Activated T-helper 17 cell treated with anti-CD3 and anti-CD28 coated beads, Interleukin-2, amount 50 U/mL, for 72 hours (primary cell): ENCODE results near the gene RASA3. TPM values are rescaled to one million over a fixed set of nuclear protein-coding genes. Genes with fewer than 3 reads are reported as not detected.
"Not testable (repeated sequence)": the region's sequence is repeated elsewhere in the genome, so short reads cannot be mapped to it uniquely, and the experiment has no call there.

Experiments
- ATAC-seq: fragments of 150-1000 bp; cut with Tn5 transposase; replicated peaks from 2 replicates; pipeline ENCODE4 v1.10.0; 2021; ENCODE audit warnings: mild to moderate bottlenecking, moderate library complexity
- H3K27ac Mint-ChIP-seq: one replicate; pipeline ENCODE4 v1.8.0; 2022; ENCODE audit warnings: mixed read lengths
- H3K27me3 Mint-ChIP-seq: one replicate; pipeline ENCODE4 v1.8.0; 2022; ENCODE audit warnings: mixed read lengths
- H3K36me3 Mint-ChIP-seq: one replicate; pipeline ENCODE4 v1.8.0; 2022; ENCODE audit warnings: low read depth, mild to moderate bottlenecking, mixed read lengths
- H3K4me1 Mint-ChIP-seq: one replicate; pipeline ENCODE4 v1.8.0; 2022; ENCODE audit warnings: mixed read lengths
- H3K4me3 Mint-ChIP-seq: one replicate; pipeline ENCODE4 v1.8.0; 2022; ENCODE audit warnings: mild to moderate bottlenecking, mixed read lengths
- H3K9me3 Mint-ChIP-seq: one replicate; pipeline ENCODE4 v1.8.0; 2022; ENCODE audit warnings: mixed read lengths
- total RNA-seq, 2 donors: library from RNA; stranded (reverse); gene quantifications; one replicate each; pipeline ENCODE4 v1.2.3, GENCODE V29; 2022

RASA3 gene
- total RNA-seq, 2 donors from 2014 or later, result 18.4 to 62.5 TPM

- Mint-ChIP-seq H3K9me3 (peaks cover 8% of the 10 kb centered on the region), H3K4me1 (peaks cover 47% of the 10 kb centered on the region), H3K27ac (peak overlapping the region; percentile 96), H3K27me3 (no peaks in the 10 kb centered on the region), H3K36me3 (no peaks in the 10 kb centered on the region), H3K4me3 (peak overlapping the region; percentile 77)
- no peak for ATAC-seq
Measured at GRCh38 chr13:114149774-114150740, 17.6 kb upstream of the RASA3 start.

GRCh38 chr13:114148886-114149285, 16.5 kb upstream of the RASA3 start:
- H3K27ac Mint-ChIP-seq, result peak overlapping the region; percentile 96
- H3K4me1 Mint-ChIP-seq, result peaks cover 49% of the 10 kb centered on the region
- not testable (repeated sequence) for H3K27me3 Mint-ChIP-seq, ATAC-seq, H3K36me3 Mint-ChIP-seq, H3K9me3 Mint-ChIP-seq
- peak overlapping the region; percentile 77 for H3K4me3 Mint-ChIP-seq

- Mint-ChIP-seq H3K4me3 (peak overlapping the region; percentile 77), H3K9me3 (peaks cover 4% of the 10 kb centered on the region), H3K27me3 (no peaks in the 10 kb centered on the region), H3K4me1 (peaks cover 45% of the 10 kb centered on the region), H3K36me3 (no peaks in the 10 kb centered on the region), H3K27ac (peak overlapping the region; percentile 96)
- ATAC-seq, result peak; percentile 92
Measured at GRCh38 chr13:114148521-114148855, 16.1 kb upstream of the RASA3 start.

GRCh38 chr13:114147803-114148520, 15.5 kb upstream of the RASA3 start:
- Mint-ChIP-seq H3K9me3 (no peaks in the 10 kb centered on the region), H3K4me3 (peak overlapping the region; percentile 77), H3K27ac (peak overlapping the region; percentile 96), H3K36me3 (no peaks in the 10 kb centered on the region), H3K4me1 (peaks cover 40% of the 10 kb centered on the region), H3K27me3 (no peaks in the 10 kb centered on the region)
- peak; percentile 21 for ATAC-seq

- peak overlapping the region; percentile 79 for H3K27ac Mint-ChIP-seq
- H3K36me3 Mint-ChIP-seq, result no peaks in the 10 kb centered on the region
- ATAC-seq, result no peak
- H3K27me3 Mint-ChIP-seq, result no peaks in the 10 kb centered on the region
- H3K4me1 Mint-ChIP-seq, result peaks cover 34% of the 10 kb centered on the region
- peak overlapping the region; percentile 64 for H3K4me3 Mint-ChIP-seq
- no peaks in the 10 kb centered on the region for H3K9me3 Mint-ChIP-seq
Measured at GRCh38 chr13:114146629-114147028, 14.2 kb upstream of the RASA3 start.

- no peaks in the 10 kb centered on the region for H3K27me3 Mint-ChIP-seq
- H3K4me3 Mint-ChIP-seq, result peak overlapping the region; percentile 64
- H3K4me1 Mint-ChIP-seq, result peaks cover 34% of the 10 kb centered on the region
- no peak for ATAC-seq
- no peaks in the 10 kb centered on the region for H3K9me3 Mint-ChIP-seq
- H3K27ac Mint-ChIP-seq, result no peak overlapping the region
- no peaks in the 10 kb centered on the region for H3K36me3 Mint-ChIP-seq
Measured at GRCh38 chr13:114146173-114146572, 13.8 kb upstream of the RASA3 start.

GRCh38 chr13:114145722-114146121, 13.3 kb upstream of the RASA3 start:
- Mint-ChIP-seq H3K27ac (no peak overlapping the region), H3K9me3 (no peaks in the 10 kb centered on the region), H3K4me1 (peaks cover 34% of the 10 kb centered on the region), H3K36me3 (no peaks in the 10 kb centered on the region), H3K4me3 (peak overlapping the region; percentile 64), H3K27me3 (no peaks in the 10 kb centered on the region)
- ATAC-seq, result no peak

GRCh38 chr13:114145256-114145655, 12.8 kb upstream of the RASA3 start:
- Mint-ChIP-seq H3K4me1 (peaks cover 34% of the 10 kb centered on the region), H3K27ac (no peak overlapping the region), H3K27me3 (no peaks in the 10 kb centered on the region), H3K4me3 (peak overlapping the region; percentile 26), H3K36me3 (no peaks in the 10 kb centered on the region), H3K9me3 (no peaks in the 10 kb centered on the region)
- no peak for ATAC-seq

GRCh38 chr13:114144606-114145244, 12.3 kb upstream of the RASA3 start:
- Mint-ChIP-seq H3K27me3 (no peaks in the 10 kb centered on the region), H3K4me3 (peak overlapping the region; percentile 26), H3K27ac (no peak overlapping the region), H3K36me3 (no peaks in the 10 kb centered on the region), H3K9me3 (no peaks in the 10 kb centered on the region), H3K4me1 (peaks cover 34% of the 10 kb centered on the region)
- no peak for ATAC-seq

GRCh38 chr13:114143806-114144605, 11.6 kb upstream of the RASA3 start:
- no peak for ATAC-seq
- H3K27me3 Mint-ChIP-seq, result no peaks in the 10 kb centered on the region
- H3K36me3 Mint-ChIP-seq, result no peaks in the 10 kb centered on the region
- H3K4me1 Mint-ChIP-seq, result peaks cover 30% of the 10 kb centered on the region
- no peaks in the 10 kb centered on the region for H3K9me3 Mint-ChIP-seq
- no peak overlapping the region for H3K27ac Mint-ChIP-seq
- no peak overlapping the region for H3K4me3 Mint-ChIP-seq

GRCh38 chr13:114142640-114143490, 10.4 kb upstream of the RASA3 start:
- H3K27ac Mint-ChIP-seq, result no peak overlapping the region
- no peaks in the 10 kb centered on the region for H3K27me3 Mint-ChIP-seq
- H3K36me3 Mint-ChIP-seq, result no peaks in the 10 kb centered on the region
- no peak overlapping the region for H3K4me3 Mint-ChIP-seq
- peak; percentile 75 for ATAC-seq
- H3K4me1 Mint-ChIP-seq, result peaks cover 26% of the 10 kb centered on the region
- H3K9me3 Mint-ChIP-seq, result no peaks in the 10 kb centered on the region

- Mint-ChIP-seq H3K4me1 (peaks cover 24% of the 10 kb centered on the region), H3K4me3 (no peak overlapping the region), H3K27me3 (no peaks in the 10 kb centered on the region), H3K27ac (no peak overlapping the region), H3K36me3 (no peaks in the 10 kb centered on the region), H3K9me3 (no peaks in the 10 kb centered on the region)
- peak; percentile 7 for ATAC-seq
Measured at GRCh38 chr13:114142137-114142550, 9.7 kb upstream of the RASA3 start.

GRCh38 chr13:114141261-114141996, 9.0 kb upstream of the RASA3 start:
- Mint-ChIP-seq H3K9me3 (no peaks in the 10 kb centered on the region), H3K27ac (no peak overlapping the region), H3K27me3 (no peaks in the 10 kb centered on the region), H3K4me3 (no peak overlapping the region), H3K4me1 (peaks cover 18% of the 10 kb centered on the region), H3K36me3 (no peaks in the 10 kb centered on the region)
- no peak for ATAC-seq
